ENCODE data around the gene PRKN. TPM values are rescaled to one million over a fixed set of nuclear protein-coding genes. Genes with fewer than 3 reads are reported as not detected.
"Not testable (repeated sequence)": the region's sequence is repeated elsewhere in the genome, so short reads cannot be mapped to it uniquely, and the experiment has no call there.

PRKN gene
- total RNA-seq, 1 donor from 2014 or later, result 0.91 TPM

GRCh38 chr6:161921602-161922395, 805.8 kb downstream of the PRKN start:
- intact Hi-C loops (cut with micrococcal nuclease), result no loop called here

GRCh38 chr6:161919691-161920090, 807.9 kb downstream of the PRKN start:
- intact Hi-C loops (cut with micrococcal nuclease), result no loop called here

- intact Hi-C loops (cut with micrococcal nuclease), result no loop called here
Measured at GRCh38 chr6:161918628-161919205, 808.8 kb downstream of the PRKN start.

- intact Hi-C loops (cut with micrococcal nuclease), result no loop called here
Measured at GRCh38 chr6:161918109-161918531, 809.4 kb downstream of the PRKN start.

- intact Hi-C loops (cut with micrococcal nuclease), result no loop called here
Measured at GRCh38 chr6:161917645-161918044, 809.9 kb downstream of the PRKN start.

- intact Hi-C loops (cut with micrococcal nuclease), result no loop called here
Measured at GRCh38 chr6:161915456-161915964, 812.1 kb downstream of the PRKN start.

- intact Hi-C loops (cut with micrococcal nuclease), result no loop called here
Measured at GRCh38 chr6:161908872-161909271, 818.7 kb downstream of the PRKN start.

GRCh38 chr6:161906571-161906970, 821.0 kb downstream of the PRKN start:
- intact Hi-C loops (cut with micrococcal nuclease), result no loop called here

GRCh38 chr6:161903584-161904212, 823.9 kb downstream of the PRKN start:
- intact Hi-C loops (cut with micrococcal nuclease), result no loop called here

- intact Hi-C loops (cut with micrococcal nuclease), result no loop called here
Measured at GRCh38 chr6:161901740-161902426, 825.7 kb downstream of the PRKN start.

GRCh38 chr6:161894436-161894835, 833.1 kb downstream of the PRKN start:
- intact Hi-C loops (cut with micrococcal nuclease), result no loop called here

GRCh38 chr6:161891542-161891941, 836.0 kb downstream of the PRKN start:
- intact Hi-C loops (cut with micrococcal nuclease), result no loop called here

GRCh38 chr6:161890832-161891297, 836.7 kb downstream of the PRKN start:
- intact Hi-C loops (cut with micrococcal nuclease), result no loop called here

GRCh38 chr6:161890133-161890831, 837.3 kb downstream of the PRKN start:
- intact Hi-C loops (cut with micrococcal nuclease), result no loop called here

- intact Hi-C loops (cut with micrococcal nuclease), result no loop called here
Measured at GRCh38 chr6:161889324-161889723, 838.2 kb downstream of the PRKN start.

- intact Hi-C loops (cut with micrococcal nuclease), result not testable (repeated sequence)
Measured at GRCh38 chr6:161886545-161886944, 841.0 kb downstream of the PRKN start.

- intact Hi-C loops (cut with micrococcal nuclease), result no loop called here
Measured at GRCh38 chr6:161884782-161885181, 842.8 kb downstream of the PRKN start.

GRCh38 chr6:161882196-161882765, 845.3 kb downstream of the PRKN start:
- intact Hi-C loops (cut with micrococcal nuclease), result no loop called here

GRCh38 chr6:161880056-161880455, 847.5 kb downstream of the PRKN start:
- intact Hi-C loops (cut with micrococcal nuclease), result no loop called here

- intact Hi-C loops (cut with micrococcal nuclease), result no loop called here
Measured at GRCh38 chr6:161876231-161876630, 851.3 kb downstream of the PRKN start.
